ENCODE results near the gene TMEM139.
A peak's percentile ranks its signal among the peaks of the same experiment; 100 is the strongest.
"Not testable (repeated sequence)": the region's sequence is repeated elsewhere in the genome, so short reads cannot be mapped to it uniquely, and the experiment has no call there.

The TMEM139 gene

DNA sequence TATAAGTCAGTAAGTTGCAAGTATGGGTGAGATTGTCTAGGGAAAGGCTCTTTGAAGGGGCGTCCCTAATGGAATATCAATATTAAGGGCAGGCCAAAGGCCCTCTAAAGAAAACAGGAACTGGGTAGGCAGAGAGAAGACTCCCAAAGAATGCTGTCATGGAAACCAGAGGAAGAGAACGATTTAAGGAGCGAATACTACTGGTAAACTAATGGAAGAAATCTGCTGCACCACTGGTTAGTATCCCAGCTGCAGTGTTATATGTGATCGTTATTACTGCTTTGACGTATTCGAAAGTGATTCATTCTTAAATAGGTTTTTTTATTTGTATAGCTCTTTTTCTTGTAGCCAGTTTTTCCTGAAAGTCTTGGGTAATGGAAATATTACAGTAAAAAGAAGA lies 4.7 kb downstream of the TMEM139 start:
- DNase-seq = no peak
- ATAC-seq = no peak

- DNase-seq, ATAC-seq: not testable (repeated sequence)
Observed at GRCh38 chr7:143289888-143290287, 5.1 kb downstream of the TMEM139 start.

- DNase-seq (no peak), ATAC-seq (no peak)
Observed at GRCh38 chr7:143290293-143290692, 5.5 kb downstream of the TMEM139 start.

GRCh38 chr7:143292876-143293275 lies 8.1 kb downstream of the TMEM139 start:
- DNase-seq = no peak
- no peak for ATAC-seq

- no peak for ATAC-seq
Observed at GRCh38 chr7:143295870-143296269, 11.1 kb downstream of the TMEM139 start.

DNA sequence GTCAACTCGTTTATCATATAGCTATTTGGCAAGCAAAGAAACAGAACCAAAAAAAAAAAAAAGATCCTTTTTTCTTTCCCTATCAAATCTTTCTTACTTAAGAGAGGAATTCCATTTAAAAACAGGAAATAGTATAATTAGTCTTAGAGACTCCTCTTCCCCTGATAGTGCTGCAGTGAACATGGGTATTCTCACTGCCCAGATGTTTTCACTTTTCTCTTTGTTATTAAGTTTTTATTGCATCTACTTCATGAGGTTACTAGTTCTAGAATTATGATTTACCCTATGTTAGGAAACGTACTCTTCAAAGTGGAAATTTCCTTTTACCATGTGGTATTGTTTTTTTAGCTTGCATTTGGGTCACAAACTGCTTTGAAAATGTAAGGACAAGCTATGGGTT lies 11.9 kb downstream of the TMEM139 start:
- ATAC-seq = no peak
- DNase-seq = no peak

More at GRCh38 chr7:143295870-143296269, 11.1 kb downstream of the TMEM139 start:
- DNase-seq = no peak

- DNase-seq (no peak), ATAC-seq (no peak)
Observed at GRCh38 chr7:143299346-143299745, 14.6 kb downstream of the TMEM139 start.

GRCh38 chr7:143299840-143300239 lies 15.1 kb downstream of the TMEM139 start:
- peak; percentile 54 for DNase-seq
- peak; percentile 85 for ATAC-seq

- ATAC-seq (no peak), DNase-seq (no peak)
Observed at GRCh38 chr7:143300959-143301935, 16.5 kb downstream of the TMEM139 start.

GRCh38 chr7:143303733-143304132 lies 19.0 kb downstream of the TMEM139 start:
- DNase-seq = no peak
- no peak for ATAC-seq

DNA sequence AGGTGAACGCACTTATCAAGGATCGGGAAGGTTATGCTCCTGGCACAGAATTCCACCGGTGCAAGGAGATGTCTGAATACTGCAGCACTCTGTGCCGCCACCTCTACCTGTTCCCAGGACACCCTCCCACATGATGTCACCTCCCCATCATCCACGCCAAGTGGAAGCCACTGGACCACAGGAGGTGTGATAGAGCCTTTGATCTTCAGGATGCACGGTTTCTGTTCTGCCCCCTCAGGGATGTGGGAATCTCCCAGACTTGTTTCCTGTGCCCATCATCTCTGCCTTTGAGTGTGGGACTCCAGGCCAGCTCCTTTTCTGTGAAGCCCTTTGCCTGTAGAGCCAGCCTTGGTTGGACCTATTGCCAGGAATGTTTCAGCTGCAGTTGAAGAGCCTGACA lies 20.2 kb downstream of the TMEM139 start:
- DNase-seq (no peak), ATAC-seq (no peak)

- DNase-seq (peak; percentile 81), ATAC-seq (peak; percentile 76)
Observed at GRCh38 chr7:143305423-143306070, 20.8 kb downstream of the TMEM139 start.

- DNase-seq (no peak), ATAC-seq (no peak)
Observed at GRCh38 chr7:143308632-143309031, 23.9 kb downstream of the TMEM139 start.

DNA sequence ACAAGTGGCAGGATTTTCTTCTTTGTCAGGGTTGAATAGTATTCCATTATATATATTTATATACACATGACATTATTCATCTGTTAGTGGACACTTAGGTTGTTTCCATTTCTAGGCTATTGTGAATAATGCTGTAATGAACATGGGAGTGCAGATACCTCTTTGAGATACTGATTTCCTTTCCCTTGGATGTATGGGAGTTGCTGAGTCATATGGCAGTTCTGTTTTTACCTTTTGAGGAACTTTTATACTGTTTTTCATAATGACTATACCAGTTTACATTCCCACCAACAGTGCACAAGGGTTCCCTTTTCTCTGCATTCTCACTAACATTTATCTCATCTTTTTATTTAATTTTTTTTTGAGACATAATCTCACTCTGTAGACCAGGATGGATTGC lies 29.4 kb downstream of the TMEM139 start:
- ATAC-seq (no peak), DNase-seq (no peak)

DNA sequence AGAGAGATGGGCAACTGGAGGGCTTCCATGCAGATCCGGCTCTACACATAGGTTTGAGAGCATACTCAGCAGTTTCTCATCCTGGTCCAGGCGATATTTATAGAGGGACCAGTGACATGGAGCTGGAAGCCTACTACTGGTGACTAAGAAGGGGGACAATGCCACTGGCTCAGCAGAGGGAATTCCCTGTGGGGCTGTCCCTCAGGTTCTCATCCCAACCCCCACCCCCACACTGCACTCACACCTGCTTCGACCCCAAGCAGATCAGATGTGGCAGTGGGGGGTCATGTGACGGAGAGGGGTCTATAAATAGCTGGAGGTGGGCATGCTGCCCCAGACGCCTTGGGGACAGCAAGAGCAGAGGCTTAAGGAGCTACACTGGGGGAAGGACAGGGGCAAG lies 31.0 kb downstream of the TMEM139 start, which contains the start of gene CLCN1:
Gene CLCN1, plus strand, starts transcription at position 336 of the 400 bp plus-strand sequence. CDS start 102 bp downstream, outside the sequence.
- no peak for ATAC-seq

GRCh38 chr7:143316492-143316891 lies 31.7 kb downstream of the TMEM139 start:
- DNase-seq = no peak
- ATAC-seq = no peak

More for the DNA sequence above, 31.0 kb downstream of the TMEM139 start, which contains the start of gene CLCN1:
- DNase-seq = no peak

GRCh38 chr7:143318661-143319060 lies 33.9 kb downstream of the TMEM139 start:
- DNase-seq (no peak), ATAC-seq (no peak)

DNA sequence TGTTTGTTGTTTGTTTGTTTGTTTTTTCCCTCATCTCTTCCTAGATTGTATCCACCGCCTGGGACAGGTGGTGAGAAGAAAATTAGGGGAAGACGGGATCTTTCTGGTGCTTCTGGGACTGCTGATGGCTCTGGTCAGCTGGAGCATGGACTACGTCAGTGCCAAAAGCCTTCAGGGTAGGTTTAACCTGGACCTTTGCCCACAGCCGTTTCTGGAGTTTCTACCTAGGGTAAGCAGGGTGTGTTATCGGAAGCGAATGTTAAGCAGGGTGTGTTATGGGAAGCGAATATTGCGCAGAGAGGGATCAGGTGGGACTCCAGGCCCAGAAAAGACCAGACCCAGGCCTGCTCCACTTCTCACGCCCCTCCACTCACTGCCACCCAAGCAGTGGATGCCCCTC lies 35.9 kb downstream of the TMEM139 start:
- ATAC-seq (no peak), DNase-seq (no peak)

GRCh38 chr7:143321242-143321641 lies 36.5 kb downstream of the TMEM139 start:
- no peak for ATAC-seq
- no peak for DNase-seq

GRCh38 chr7:143321734-143322133 lies 37.0 kb downstream of the TMEM139 start:
- DNase-seq (no peak), ATAC-seq (no peak)

DNA sequence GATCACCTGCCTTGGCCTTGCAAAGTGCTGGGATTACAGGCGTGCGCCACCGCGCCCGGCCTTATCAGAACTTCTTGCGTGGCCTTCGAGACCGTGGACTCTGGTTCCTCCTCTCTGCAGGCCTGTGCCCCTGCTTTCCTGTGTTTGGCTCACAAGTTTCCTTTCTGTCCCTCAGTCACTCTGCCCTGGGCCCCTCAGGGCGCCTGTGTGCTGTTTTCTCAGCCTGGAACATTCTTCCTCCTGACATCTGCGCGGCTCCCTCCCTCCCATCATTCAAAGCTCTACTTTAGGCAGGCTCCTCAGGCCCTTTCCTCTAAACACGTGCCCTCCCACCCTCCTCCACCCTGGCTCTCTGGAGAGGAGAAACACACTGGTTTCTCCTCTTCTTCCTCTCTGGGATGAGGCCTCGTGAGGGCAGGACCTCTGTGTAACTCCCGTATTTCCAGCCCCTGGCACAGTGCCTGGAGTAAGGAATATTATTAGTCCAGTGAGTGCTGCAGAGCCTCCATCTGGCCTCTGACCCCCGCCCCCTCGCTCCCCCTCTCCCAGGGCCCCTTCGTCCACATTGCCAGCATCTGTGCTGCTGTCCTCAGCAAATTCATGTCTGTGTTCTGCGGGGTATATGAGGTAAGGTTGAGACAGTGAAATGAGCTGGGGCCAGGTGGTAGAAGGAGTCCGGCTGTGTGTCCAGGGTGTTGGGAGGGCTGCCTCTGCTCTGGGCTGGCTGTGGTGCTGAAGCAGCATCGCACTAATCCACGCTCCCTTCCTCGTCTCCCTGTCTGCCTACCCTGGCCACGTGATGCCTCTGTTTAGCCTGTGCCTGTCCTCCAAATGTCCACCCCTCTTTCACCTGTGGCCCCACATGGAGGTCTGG lies 38.2 kb downstream of the TMEM139 start:
- DNase-seq = no peak
- no peak for ATAC-seq

- ATAC-seq (no peak), DNase-seq (no peak)
Observed at GRCh38 chr7:143323653-143324052, 38.9 kb downstream of the TMEM139 start.
